Caco-2 (cell line): ENCODE measurements around the gene PLSCR2. TPM values are rescaled to one million over a fixed set of nuclear protein-coding genes. Genes with fewer than 3 reads are reported as not detected.

ENCODE experiments used
- BruUV-seq: library from RNA; stranded (reverse); fragments of 400-500 nt; replicated peaks from 2 replicates; lab custom pipeline; 2021; lab: Mats Ljungman, UMichigan
- CTCF ChIA-PET: fragments of 300-600 bp; sonication (Branson Sonifier 250); formaldehyde crosslinking; loops from one replicate; lab custom pipeline; 2022; ENCODE audit warnings: antibody characterized with exemption; lab: Charles Lee
- POLR2A ChIA-PET: fragments of 300-600 bp; sonication (Branson Sonifier 250); formaldehyde crosslinking; loops from one replicate; lab custom pipeline; 2022; ENCODE audit warnings: antibody characterized with exemption; lab: Charles Lee
- DNase-seq, 2 experiments: peaks; one replicate each; pipeline versions ENCODE4 v3.0.0 to v3.0.0-alpha.2; 2020 to 2022
- H3K27me3 ChIP-seq: replicated peaks from 2 replicates; pipeline ENCODE4 v1.6.0; 2011; ENCODE audit warnings: low read length; ENCODE audit not compliant: control insufficient read depth, insufficient read depth
- H3K36me3 ChIP-seq: 2 replicates; pipeline ENCODE4 v1.5.1; 2011; ENCODE audit warnings: low read length; ENCODE audit not compliant: control insufficient read depth, insufficient read depth
- H3K4me1 ChIP-seq: fragments of 250-450 bp; sonication (Bioruptor Pico); 2 replicates; pipeline ENCODE4 v1.5.1; 2020; ENCODE audit warnings: mild to moderate bottlenecking
- H3K4me3 ChIP-seq: 2 replicates; pipeline ENCODE4 v1.5.1; 2011; ENCODE audit warnings: low read depth, mild to moderate bottlenecking, control low read depth, low read length
- H3K9me3 ChIP-seq: fragments of 250-450 bp; sonication (Bioruptor Pico); 2 replicates; pipeline ENCODE4 v1.5.1; 2020; ENCODE audit warnings: mild to moderate bottlenecking, moderate library complexity
- H3K27ac Mint-ChIP-seq: one replicate; pipeline ENCODE4 v1.8.0; 2022; ENCODE audit warnings: mixed read lengths; ENCODE audit not compliant: unreplicated experiment
- H3K27me3 Mint-ChIP-seq: one replicate; pipeline ENCODE4 v1.8.0; 2022; ENCODE audit warnings: mixed read lengths; ENCODE audit not compliant: insufficient read depth, unreplicated experiment
- H3K36me3 Mint-ChIP-seq: one replicate; pipeline ENCODE4 v1.8.0; 2022; ENCODE audit warnings: mild to moderate bottlenecking, mixed read lengths; ENCODE audit not compliant: insufficient read depth, unreplicated experiment
- H3K4me1 Mint-ChIP-seq: one replicate; pipeline ENCODE4 v1.8.0; 2022; ENCODE audit warnings: low read depth, mixed read lengths; ENCODE audit not compliant: unreplicated experiment
- H3K4me3 Mint-ChIP-seq: one replicate; pipeline ENCODE4 v1.8.0; 2022; ENCODE audit warnings: mild to moderate bottlenecking, moderate library complexity, mixed read lengths; ENCODE audit not compliant: unreplicated experiment
- H3K9me3 Mint-ChIP-seq: one replicate; pipeline ENCODE4 v1.8.0; 2022; ENCODE audit warnings: mixed read lengths; ENCODE audit not compliant: unreplicated experiment
- CTCF ChIP-seq, 2 experiments: fragments of 200-600 bp in 1 of 2; IDR thresholded peaks; 1 replicate in 1 of 2; 2 replicates in 1 of 2; pipeline versions ENCODE4 v1.5.1 to v1.8.0; 2011 to 2022; ENCODE audit warnings: antibody characterized with exemption in 1 of 2, control low read depth in 1 of 2, inconsistent platforms in 1 of 2, low read depth in 1 of 2, low read length in 1 of 2, mild to moderate bottlenecking in 1 of 2, moderate library complexity in 1 of 2; ENCODE audit not compliant: insufficient read depth in 1 of 2, severe bottlenecking in 1 of 2, unreplicated experiment in 1 of 2
- intact Hi-C: fragments of 100-400 bp; cut with micrococcal nuclease; formaldehyde crosslinking; loops from one replicate; pipeline ENCODE4 v1.10.0; 2022; ENCODE audit not compliant: unreplicated experiment
- total RNA-seq: library from RNA; stranded (reverse); gene quantifications from 2 replicates; pipeline ENCODE4 v1.2.3, GENCODE V29; 2022

PLSCR2 gene
- total RNA-seq, 1 experiment from 2014 or later: not detected

- Histone ChIP-seq H3K27me3 (no peaks in the 10 kb centered on the region), H3K4me3 (no peak overlapping the region), H3K4me1 (no peaks in the 10 kb centered on the region), H3K36me3 (no peaks in the 10 kb centered on the region), H3K9me3 (no peaks in the 10 kb centered on the region)
- no peaks in the 10 kb centered on the region for H3K36me3 Mint-ChIP-seq
- intact Hi-C loops: no loop called here
- no TSS peak for BruUV-seq
- peaks cover 3% of the 10 kb centered on the region for H3K27me3 Mint-ChIP-seq
- H3K4me3 Mint-ChIP-seq: no peak overlapping the region
- POLR2A ChIA-PET: no interaction called here
- DNase-seq: no peak
- no peak for TF ChIP-seq CTCF (IDR thresholded peaks at IDR 0.05; ENCODE audit: insufficient read depth in 1 of 2, low read depth in 1 of 2, low read length in 1 of 2, severe bottlenecking in 1 of 2, unreplicated experiment in 1 of 2)
- peaks cover 5% of the 10 kb centered on the region for H3K4me1 Mint-ChIP-seq
- CTCF ChIA-PET: no interaction called here
- H3K27ac Mint-ChIP-seq: no peak overlapping the region
- no peaks in the 10 kb centered on the region for H3K9me3 Mint-ChIP-seq
Observed at GRCh38 chr3:146473726-146474125, 4.4 kb upstream of the PLSCR2 start.

- no peak overlapping the region for H3K4me3 ChIP-seq
- Mint-ChIP-seq H3K4me1 (peaks cover 5% of the 10 kb centered on the region), H3K27ac (no peak overlapping the region), H3K36me3 (no peaks in the 10 kb centered on the region), H3K9me3 (no peaks in the 10 kb centered on the region), H3K4me3 (no peak overlapping the region), H3K27me3 (peaks cover 3% of the 10 kb centered on the region)
- H3K4me1 ChIP-seq: no peaks in the 10 kb centered on the region
- BruUV-seq: no TSS peak
- H3K36me3 ChIP-seq: no peaks in the 10 kb centered on the region
- ChIA-PET POLR2A (no interaction called here), CTCF (no interaction called here)
- TF ChIP-seq CTCF (IDR thresholded peaks at IDR 0.05; ENCODE audit: insufficient read depth in 1 of 2, low read depth in 1 of 2, low read length in 1 of 2, severe bottlenecking in 1 of 2, unreplicated experiment in 1 of 2): no peak
- intact Hi-C loops: no loop called here
- H3K9me3 ChIP-seq: no peaks in the 10 kb centered on the region
- H3K27me3 ChIP-seq: no peaks in the 10 kb centered on the region
- no peak for DNase-seq
Observed at GRCh38 chr3:146472611-146473010, 3.2 kb upstream of the PLSCR2 start.

- DNase-seq: no peak
- no peaks in the 10 kb centered on the region for H3K9me3 ChIP-seq
- H3K4me1 Mint-ChIP-seq: peaks cover 5% of the 10 kb centered on the region
- ChIA-PET CTCF (no interaction called here), POLR2A (interaction anchor here (0.6 kb wide), 1 partner anchor 84 kb away, joined by 3 read pairs; no protein-coding TSS in a partner anchor)
- no peaks in the 10 kb centered on the region for H3K9me3 Mint-ChIP-seq
- H3K27me3 Mint-ChIP-seq: peaks cover 3% of the 10 kb centered on the region
- no peak overlapping the region for H3K27ac Mint-ChIP-seq
- BruUV-seq: no TSS peak
- H3K4me1 ChIP-seq: no peaks in the 10 kb centered on the region
- no peaks in the 10 kb centered on the region for H3K27me3 ChIP-seq
- intact Hi-C loops: no loop called here
- H3K4me3 Mint-ChIP-seq: no peak overlapping the region
- no peak for TF ChIP-seq CTCF (IDR thresholded peaks at IDR 0.05; ENCODE audit: insufficient read depth in 1 of 2, low read depth in 1 of 2, low read length in 1 of 2, severe bottlenecking in 1 of 2, unreplicated experiment in 1 of 2)
- H3K36me3 Mint-ChIP-seq: no peaks in the 10 kb centered on the region
- H3K36me3 ChIP-seq: no peaks in the 10 kb centered on the region
- no peak overlapping the region for H3K4me3 ChIP-seq
Observed at GRCh38 chr3:146471012-146471411, 1.7 kb upstream of the PLSCR2 start.
